GM03348 (cell line): ENCODE results near the gene FGA.

Experiments
- DNase-seq: peaks from one replicate; pipeline ENCODE4 v3.0.0; 2012; ENCODE audit warnings: low spot score

FGA gene

DNA sequence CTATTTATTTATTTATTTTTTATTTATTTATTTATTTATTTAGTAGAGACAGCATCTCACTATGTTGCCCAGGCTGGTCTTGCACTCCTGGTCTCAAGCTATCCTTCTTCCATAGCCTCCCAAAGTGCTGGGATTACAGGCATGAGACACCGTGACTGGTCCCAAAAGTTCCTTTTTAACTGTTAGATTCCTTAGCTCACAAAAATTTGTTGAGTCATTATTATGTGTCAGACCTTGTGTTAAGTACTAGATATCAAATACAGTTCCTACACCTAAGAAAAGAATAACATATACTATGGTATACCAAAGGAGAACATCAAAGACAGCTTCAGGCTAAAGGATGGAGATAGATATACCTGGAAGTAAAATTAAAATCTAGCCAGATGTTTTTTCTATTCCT lies 11.6 kb downstream of the FGA start:
- DNase-seq, result no peak

DNA sequence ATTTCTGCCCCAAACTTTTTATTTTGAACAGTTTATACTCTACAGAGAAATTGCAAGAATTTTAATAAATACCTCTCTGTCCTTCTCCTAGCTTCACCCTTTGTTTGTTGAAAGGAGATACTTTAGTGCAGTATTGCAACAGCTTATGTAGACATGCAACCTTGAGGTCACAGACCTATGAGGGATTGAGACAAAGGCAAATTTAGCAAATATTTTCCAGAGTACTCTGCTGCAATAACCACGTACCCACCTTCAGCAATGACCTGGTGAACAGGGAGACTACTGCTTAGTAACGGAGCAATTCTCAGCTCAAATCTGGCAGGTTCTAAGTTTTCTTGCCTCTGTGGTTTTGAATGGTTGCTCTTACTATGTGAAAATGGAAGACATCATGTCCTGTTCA lies 13.2 kb downstream of the FGA start:
- DNase-seq, result no peak

DNA sequence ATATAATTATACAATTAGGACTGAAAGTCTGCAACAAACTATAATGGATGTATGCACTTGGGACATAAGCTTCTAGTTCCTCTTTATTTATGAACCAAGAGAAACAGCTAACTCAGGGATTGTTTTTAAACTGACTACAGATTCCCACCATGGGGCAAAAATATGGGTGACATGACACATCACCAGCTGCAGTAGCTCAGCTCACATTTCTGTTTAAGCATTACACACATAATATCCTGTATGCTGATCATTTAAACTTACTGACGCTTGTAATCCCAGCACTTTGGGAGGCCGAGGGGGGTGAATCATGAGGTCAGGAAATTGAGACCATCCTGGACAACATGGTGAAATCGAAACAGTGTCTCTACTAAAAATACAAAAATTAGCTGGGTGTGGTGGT lies 16.2 kb downstream of the FGA start:
- DNase-seq, result no peak

DNA sequence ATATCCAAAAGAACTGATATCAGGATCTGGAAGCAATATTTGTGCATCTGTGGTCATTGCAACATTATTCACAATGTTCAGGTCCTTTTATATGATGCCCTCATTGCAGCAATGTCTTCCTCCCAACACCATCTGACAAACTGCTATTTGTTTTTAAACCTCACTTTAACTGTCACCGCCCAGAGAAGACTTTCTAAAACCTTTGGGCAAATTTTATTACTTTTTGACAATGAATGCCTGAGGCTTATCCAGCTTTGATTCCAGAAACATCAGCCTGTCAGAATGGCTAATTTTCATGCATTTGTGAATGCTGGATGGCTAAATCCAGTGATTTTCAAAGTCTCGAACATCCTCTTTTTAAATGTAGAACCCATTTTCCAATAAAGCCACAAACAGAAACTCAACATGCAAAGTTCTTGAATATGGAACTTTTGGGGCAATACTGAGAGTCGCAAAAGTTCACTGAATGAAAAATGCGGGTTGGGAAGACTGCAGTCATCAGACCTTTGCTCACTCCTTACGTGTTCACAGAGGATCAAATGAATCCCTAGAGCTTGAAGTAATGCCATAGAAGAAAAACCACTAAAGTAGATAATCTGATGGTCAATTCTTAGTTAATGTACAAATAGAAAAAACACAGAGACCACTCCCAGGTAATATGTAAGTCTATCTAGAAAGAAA lies 17.2 kb downstream of the FGA start:
- no peak for DNase-seq

DNA sequence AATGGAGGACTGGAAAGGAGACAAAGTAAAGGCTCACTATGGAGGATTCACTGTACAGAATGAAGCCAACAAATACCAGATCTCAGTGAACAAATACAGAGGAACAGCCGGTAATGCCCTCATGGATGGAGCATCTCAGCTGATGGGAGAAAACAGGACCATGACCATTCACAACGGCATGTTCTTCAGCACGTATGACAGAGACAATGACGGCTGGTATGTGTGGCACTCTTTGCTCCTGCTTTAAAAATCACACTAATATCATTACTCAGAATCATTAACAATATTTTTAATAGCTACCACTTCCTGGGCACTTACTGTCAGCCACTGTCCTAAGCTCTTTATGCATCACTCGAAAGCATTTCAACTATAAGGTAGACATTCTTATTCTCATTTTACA lies 21.0 kb downstream of the FGA start:
- no peak for DNase-seq

DNA sequence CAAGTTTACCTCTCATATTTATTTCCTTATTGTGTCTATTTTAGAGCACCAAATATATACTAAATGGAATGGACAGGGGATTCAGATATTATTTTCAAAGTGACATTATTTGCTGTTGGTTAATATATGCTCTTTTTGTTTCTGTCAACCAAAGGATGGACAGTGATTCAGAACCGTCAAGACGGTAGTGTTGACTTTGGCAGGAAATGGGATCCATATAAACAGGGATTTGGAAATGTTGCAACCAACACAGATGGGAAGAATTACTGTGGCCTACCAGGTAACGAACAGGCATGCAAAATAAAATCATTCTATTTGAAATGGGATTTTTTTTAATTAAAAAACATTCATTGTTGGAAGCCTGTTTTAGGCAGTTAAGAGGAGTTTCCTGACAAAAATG lies 21.5 kb downstream of the FGA start:
- DNase-seq, result no peak

DNA sequence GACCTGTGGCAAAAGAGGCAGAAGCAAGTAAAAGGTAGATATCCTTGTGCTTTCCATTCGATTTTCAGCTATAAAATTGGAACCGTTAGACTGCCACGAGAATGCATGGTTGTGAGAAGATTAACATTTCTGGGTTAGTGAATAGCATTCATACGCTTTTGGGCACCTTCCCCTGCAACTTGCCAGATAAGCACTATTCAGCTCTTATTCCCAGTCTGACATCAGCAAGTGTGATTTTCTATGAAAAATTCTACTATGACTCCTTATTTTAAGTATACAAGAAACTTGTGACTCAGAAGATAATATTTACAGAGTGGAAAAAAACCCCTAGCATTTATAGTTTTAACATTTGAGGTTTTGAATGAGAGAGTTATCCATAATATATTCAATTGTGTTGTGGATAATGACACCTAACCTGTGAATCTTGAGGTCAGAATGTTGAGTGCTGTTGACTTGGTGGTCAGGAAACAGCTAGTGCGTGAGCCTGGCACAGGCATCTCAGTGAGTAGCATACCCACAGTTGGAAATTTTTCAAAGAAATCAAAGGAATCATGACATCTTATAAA lies 23.8 kb downstream of the FGA start:
- DNase-seq, result no peak

DNA sequence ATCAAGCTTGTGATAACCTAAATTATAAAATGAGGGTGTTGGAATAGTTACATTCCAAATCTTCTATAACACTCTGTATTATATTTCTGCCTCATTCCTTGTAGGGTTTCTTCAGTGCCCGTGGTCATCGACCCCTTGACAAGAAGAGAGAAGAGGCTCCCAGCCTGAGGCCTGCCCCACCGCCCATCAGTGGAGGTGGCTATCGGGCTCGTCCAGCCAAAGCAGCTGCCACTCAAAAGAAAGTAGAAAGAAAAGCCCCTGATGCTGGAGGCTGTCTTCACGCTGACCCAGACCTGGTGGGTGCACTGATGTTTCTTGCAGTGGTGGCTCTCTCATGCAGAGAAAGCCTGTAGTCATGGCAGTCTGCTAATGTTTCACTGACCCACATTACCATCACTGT lies 24.8 kb downstream of the FGA start:
- no peak for DNase-seq

DNA sequence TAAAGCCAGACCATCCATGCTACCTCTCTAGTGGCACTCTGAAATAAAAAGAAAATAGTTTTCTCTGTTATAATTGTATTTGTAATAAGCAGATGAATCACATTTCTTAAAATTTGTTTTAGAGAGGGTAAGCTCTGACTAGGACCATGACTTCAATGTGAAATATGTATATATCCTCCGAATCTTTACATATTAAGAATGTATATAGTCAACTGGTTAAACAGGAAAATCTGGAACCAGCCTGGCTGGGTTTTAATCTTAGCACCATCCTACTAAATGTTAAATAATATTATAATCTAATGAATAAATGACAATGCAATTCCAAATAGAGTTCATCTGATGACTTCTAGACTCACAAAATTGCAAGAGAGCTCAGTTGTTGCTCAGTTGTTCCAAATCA lies 26.2 kb downstream of the FGA start:
- DNase-seq, result no peak

DNA sequence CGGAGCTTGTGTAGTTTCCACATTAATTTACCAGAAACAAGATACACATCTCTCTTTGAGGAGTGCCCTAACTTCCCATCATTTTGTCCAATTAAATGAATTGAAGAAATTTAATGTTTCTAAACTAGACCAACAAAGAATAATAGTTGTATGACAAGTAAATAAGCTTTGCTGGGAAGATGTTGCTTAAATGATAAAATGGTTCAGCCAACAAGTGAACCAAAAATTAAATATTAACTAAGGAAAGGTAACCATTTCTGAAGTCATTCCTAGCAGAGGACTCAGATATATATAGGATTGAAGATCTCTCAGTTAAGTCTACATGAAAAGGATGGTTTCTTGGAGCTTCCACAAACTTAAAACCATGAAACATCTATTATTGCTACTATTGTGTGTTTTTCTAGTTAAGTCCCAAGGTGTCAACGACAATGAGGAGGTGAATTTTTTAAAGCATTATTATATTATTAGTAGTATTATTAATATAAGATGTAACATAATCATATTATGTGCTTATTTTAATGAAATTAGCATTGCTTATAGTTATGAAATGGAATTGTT lies 27.8 kb downstream of the FGA start, which contains the start of gene FGB:
Gene FGB, plus strand, starts transcription at position 315 of the 558 bp plus-strand sequence. Its CDS starts 8 bp downstream, at position 323.
- no peak for DNase-seq

DNA sequence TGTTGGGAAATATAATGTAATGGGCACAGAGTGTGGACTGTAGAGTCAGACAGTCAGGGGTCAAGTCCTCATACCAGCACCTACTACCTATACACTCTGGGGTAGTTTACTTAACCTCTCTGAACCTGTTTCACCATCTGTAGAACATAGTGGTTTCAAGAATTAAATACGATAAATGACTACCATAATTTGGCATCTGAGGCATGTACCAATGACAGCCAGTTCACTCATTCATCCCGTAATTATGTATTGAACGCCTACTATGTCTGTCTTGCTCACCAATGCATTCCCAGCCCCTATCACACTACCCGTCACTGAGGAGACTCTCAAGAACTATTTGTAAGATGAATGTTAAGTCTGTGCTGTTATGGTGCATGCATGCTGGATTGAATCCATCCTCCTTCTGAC lies 29.7 kb downstream of the FGA start:
- DNase-seq, result peak; percentile 38

DNA sequence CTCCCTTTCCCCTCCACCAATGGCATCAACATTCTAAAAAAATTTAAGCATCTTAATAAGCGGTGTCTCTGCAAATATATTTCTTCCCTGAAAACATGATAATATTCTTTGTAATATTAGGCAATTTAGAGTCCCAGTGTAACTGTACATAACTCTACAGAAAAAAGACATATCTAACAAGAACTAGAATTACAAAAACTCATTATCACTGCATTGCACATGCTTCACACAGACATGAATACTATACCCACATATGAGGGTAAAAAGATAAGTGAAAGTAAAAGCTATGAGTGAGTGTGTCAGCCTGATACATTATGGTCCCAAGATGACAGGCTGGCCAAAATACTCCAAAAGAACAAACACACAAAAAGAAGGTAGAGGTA lies 30.1 kb downstream of the FGA start:
- DNase-seq, result no peak

DNA sequence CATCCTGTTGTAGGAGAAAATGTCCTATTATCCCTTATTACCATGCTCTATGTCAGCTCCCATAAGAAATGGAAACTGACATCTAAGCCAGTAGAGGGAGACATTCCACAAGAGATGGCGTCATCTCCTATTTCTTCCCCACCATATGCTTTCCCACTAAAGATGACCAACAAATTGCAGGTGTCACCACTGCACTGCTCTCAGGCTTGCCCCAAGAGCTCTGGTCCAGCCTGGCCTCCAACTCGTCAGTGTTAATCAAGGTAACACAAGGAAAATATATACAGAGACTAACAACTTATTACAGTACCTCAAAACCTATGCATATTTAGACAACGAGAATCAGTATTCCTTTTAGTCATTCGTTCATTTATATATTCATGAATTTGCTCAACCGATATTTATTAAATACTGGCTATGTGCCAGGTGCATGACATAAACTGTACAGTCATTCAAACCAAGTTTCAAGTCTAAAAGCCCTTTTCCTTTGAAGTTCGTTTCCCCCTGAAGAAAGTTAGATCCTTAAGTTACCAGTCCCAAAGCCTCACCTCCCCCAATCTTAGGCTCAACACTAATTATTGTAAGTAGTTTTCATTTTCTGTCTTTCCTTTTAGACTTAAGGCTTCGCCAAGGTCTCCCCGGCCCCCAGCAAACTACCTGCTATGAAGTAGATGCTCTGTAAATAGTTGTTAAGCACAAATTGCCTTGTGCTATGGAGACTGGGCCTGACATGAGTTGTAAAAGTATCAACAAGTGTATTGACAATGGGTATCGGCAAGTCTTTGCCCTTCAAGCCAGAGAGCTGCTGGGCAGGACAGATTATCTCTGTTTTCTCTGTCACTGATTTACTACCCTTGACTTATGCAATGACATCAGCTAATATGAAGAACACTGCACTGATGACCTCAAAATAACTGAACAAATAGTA lies 30.8 kb downstream of the FGA start:
- peak; percentile 47 for DNase-seq

DNA sequence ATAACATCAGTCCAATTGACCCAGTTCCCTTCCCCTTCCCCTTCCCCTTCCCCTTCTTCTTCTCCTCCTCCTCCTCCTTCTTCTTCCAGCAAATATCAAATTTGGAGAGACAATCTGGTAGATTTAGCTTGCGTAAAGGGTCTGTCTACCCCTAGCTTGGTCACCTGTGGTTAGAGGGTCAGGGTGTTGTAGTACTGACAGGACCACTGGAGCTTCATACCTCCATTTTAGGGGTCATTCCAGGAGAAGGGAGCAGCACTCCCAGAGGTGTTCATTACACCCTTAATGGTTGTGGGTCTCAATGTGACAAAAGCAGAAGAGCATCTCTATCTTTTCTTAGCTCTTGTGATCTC lies 31.4 kb downstream of the FGA start:
- no peak for DNase-seq

DNA sequence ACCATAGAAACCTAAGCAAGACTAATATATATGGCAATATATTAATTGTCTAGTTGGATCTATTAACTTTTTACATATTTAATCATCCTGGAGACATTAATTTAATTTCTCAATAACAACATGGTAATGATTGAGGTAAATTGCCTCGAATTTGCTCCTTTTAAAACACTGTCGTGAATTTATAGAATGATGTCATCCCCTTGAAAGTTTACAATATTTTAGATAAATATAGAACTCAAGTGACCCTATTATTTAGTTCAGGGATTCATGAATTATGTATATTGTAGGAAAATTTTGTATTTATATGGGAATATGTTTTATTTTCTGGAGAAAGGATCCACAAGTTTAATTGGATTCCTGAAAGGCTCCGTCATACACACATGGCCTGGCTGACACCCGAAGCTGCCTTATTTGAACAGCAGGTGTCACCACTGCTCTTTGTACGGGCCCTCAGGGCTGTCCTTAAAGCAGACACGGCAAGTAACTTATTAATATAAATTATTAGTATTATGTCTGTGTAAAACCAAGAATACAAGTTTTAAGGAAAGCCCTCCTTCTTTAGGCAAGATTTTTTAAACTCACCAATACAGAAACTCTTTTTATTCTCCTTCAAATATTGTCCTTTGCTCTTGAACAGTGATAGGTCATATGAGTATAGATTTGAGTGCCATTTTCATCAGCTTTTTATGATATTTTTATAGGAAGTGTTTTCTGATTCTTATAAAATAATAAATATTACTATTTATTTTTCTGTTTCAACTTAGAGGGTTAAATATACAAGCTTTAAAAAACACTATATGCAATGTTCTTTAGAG lies 38.5 kb downstream of the FGA start:
- peak; percentile 79 for DNase-seq

DNA sequence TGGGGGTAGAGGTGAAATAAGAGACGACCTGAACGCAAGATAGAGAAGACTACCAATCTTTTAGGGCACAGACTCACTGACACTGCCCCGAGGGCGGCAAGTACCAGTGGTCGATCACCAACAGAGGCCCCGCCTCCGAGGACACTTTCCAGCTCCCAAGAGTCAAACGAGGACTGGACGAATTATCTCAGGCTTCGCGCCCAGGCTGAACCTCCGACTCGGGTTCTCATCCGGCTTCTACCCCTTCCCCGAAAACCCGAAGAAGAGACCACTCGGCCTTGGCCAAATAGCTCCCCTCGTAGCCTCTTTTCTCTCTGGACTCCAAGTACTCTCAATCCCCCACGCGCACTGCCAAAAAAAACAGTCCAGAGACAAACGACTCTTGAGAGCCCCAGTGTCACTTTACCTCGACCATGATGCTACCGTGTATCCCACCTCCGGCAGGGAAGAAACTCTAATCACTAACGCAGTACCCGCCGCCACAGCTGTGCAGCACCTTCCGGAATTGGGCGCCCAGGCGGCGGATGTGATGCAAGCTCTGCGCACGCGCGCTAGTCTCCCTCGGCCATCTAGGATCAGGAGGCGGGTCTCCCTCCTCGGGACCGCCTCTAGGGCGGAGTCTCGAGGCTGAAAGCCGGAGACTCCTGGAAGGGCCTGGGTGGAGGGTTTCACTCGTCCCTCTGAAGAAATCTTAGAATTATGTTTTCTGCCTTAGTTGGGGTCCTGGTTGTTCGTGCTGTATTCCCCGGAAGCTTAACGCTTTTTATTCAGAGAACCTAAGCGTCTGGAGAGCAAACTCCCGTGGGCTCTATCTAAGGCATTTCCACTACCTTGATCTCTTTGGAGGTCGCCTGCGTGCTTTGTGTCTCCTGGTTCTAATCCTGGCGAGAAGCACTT lies 40.4 kb downstream of the FGA start, which contains the start of gene PLRG1:
Gene PLRG1, minus strand, starts transcription at position 507 of the 897 bp plus-strand sequence. Its CDS starts 92 bp downstream, at position 415.
- peak; percentile 98 for DNase-seq

DNA sequence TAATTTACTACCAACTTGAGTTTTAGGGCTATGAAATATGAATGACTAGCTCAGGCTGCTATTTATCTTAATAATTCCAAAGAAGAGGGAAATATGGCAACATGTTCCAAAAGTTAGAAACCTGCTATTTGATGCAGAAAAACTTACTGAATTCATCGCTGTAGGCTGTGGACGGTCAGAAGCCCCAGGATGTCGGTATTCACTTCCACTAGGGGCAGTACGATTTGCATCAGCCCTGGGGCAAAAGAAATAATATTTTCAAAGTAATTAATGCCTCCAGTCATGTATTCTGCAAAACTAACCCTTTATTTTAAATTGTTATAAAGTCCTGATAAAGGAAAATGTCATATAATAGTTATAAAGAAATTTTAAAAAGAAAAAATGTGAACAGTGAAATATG lies 44.9 kb downstream of the FGA start:
- DNase-seq, result no peak

DNA sequence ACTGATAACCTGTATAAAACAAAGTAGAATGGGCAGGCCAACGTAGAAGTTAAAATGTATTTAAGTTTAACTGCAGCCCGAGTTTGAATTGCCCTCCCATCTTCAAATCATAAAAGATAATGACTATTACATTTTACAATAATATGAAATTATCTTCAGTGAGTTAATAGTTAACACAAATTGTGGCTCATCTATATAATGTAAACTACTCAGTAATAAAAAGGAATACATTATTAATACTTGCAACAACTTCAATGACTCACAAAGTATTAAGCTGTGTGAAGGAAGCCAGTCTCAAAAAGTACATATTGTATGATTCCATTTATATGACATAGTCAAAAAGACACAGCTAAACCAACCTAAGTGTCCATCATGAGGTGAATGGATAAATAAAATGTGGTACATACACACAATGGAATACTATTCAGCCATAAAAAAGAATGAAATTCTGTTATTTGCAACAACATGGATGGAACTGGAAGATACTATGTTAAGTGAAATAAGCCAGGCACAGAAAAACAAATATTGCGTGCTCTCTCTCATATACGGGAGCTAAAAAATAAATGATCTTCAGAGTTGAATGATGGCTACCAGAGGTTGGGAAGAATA lies 48.2 kb downstream of the FGA start:
- DNase-seq, result no peak
